ENCODE measurements around the gene EXOSC10.

The EXOSC10 gene

GRCh38 chr1:11027316-11027715 lies 72.4 kb downstream of the EXOSC10 start:
- TF ChIP-seq CTCF (IDR thresholded peaks at IDR 0.05; ENCODE audit: low read depth, low read length, missing control alignments), result no peak
- in situ Hi-C loops (cut with HindIII; ENCODE audit: low sequenced_read_pairs), result no loop called here
- DNase-seq (ENCODE audit: low read depth), result no peak
- no peak overlapping the region for H3K4me3 ChIP-seq (ENCODE audit: low read depth, low read length)

GRCh38 chr1:11026903-11027302 lies 72.8 kb downstream of the EXOSC10 start:
- no peak for TF ChIP-seq CTCF (IDR thresholded peaks at IDR 0.05; ENCODE audit: low read depth, low read length, missing control alignments)
- H3K4me3 ChIP-seq (ENCODE audit: low read depth, low read length), result no peak overlapping the region
- DNase-seq (ENCODE audit: low read depth), result no peak
- in situ Hi-C loops (cut with HindIII; ENCODE audit: low sequenced_read_pairs), result no loop called here

GRCh38 chr1:11026052-11026451 lies 73.6 kb downstream of the EXOSC10 start:
- no peak for DNase-seq (ENCODE audit: low read depth)
- H3K4me3 ChIP-seq (ENCODE audit: low read depth, low read length), result no peak overlapping the region
- TF ChIP-seq CTCF (IDR thresholded peaks at IDR 0.05; ENCODE audit: low read depth, low read length, missing control alignments), result no peak
- in situ Hi-C loops (cut with HindIII; ENCODE audit: low sequenced_read_pairs), result no loop called here

- no peak overlapping the region for H3K4me3 ChIP-seq (ENCODE audit: low read depth, low read length)
- in situ Hi-C loops (cut with HindIII; ENCODE audit: low sequenced_read_pairs), result no loop called here
- no peak for DNase-seq (ENCODE audit: low read depth)
- no peak for TF ChIP-seq CTCF (IDR thresholded peaks at IDR 0.05; ENCODE audit: low read depth, low read length, missing control alignments)
Measured at GRCh38 chr1:11025618-11026017, 74.1 kb downstream of the EXOSC10 start.

GRCh38 chr1:11024874-11025203 lies 74.8 kb downstream of the EXOSC10 start:
- TF ChIP-seq CTCF (IDR thresholded peaks at IDR 0.05; ENCODE audit: low read depth, low read length, missing control alignments), result no peak
- in situ Hi-C loops (cut with HindIII; ENCODE audit: low sequenced_read_pairs), result no loop called here
- no peak for DNase-seq (ENCODE audit: low read depth)
- H3K4me3 ChIP-seq (ENCODE audit: low read depth, low read length), result no peak overlapping the region

GRCh38 chr1:11024154-11024873 lies 75.4 kb downstream of the EXOSC10 start:
- no peak overlapping the region for H3K4me3 ChIP-seq (ENCODE audit: low read depth, low read length)
- in situ Hi-C loops (cut with HindIII; ENCODE audit: low sequenced_read_pairs), result no loop called here
- DNase-seq (ENCODE audit: low read depth), result no peak
- TF ChIP-seq CTCF (IDR thresholded peaks at IDR 0.05; ENCODE audit: low read depth, low read length, missing control alignments), result no peak

Measured in astrocyte of the cerebellum (primary cell).